Measurements from ENCODE around the gene MEIOC.

MEIOC gene

GRCh38 chr17:44655983-44656710, at the start of gene MEIOC:
Gene MEIOC, plus strand, starts transcription at chr17:44656468. Its CDS starts 146 bp downstream, at chr17:44656614.
- H3K4me3 ChIP-seq (ENCODE audit: low read length), result no peak within 1 kb of the TSS
- no peak for TF ChIP-seq CTCF (IDR thresholded peaks at IDR 0.05; ENCODE audit: insufficient read depth, low read depth, low read length, missing control alignments)
- peak; percentile 29 for DNase-seq (ENCODE audit: low read depth)

- no peak for DNase-seq (ENCODE audit: low read depth)
- H3K4me3 ChIP-seq (ENCODE audit: low read length), result no peak overlapping the region
- TF ChIP-seq CTCF (IDR thresholded peaks at IDR 0.05; ENCODE audit: insufficient read depth, low read depth, low read length, missing control alignments), result no peak
Observed at GRCh38 chr17:44606658-44607057, 49.6 kb upstream of the MEIOC start.

GRCh38 chr17:44607836-44608690, 48.2 kb upstream of the MEIOC start:
- no peak for TF ChIP-seq CTCF (IDR thresholded peaks at IDR 0.05; ENCODE audit: insufficient read depth, low read depth, low read length, missing control alignments)
- DNase-seq (ENCODE audit: low read depth), result no peak
- H3K4me3 ChIP-seq (ENCODE audit: low read length), result no peak overlapping the region

- DNase-seq (ENCODE audit: low read depth), result no peak
- H3K4me3 ChIP-seq (ENCODE audit: low read length), result no peak overlapping the region
- no peak for TF ChIP-seq CTCF (IDR thresholded peaks at IDR 0.05; ENCODE audit: insufficient read depth, low read depth, low read length, missing control alignments)
Observed at GRCh38 chr17:44608727-44609435, 47.4 kb upstream of the MEIOC start.

- TF ChIP-seq CTCF (IDR thresholded peaks at IDR 0.05; ENCODE audit: insufficient read depth, low read depth, low read length, missing control alignments), result no peak
- no peak for DNase-seq (ENCODE audit: low read depth)
- H3K4me3 ChIP-seq (ENCODE audit: low read length), result no peak overlapping the region
Observed at GRCh38 chr17:44610331-44610730, 45.9 kb upstream of the MEIOC start.

- no peak for TF ChIP-seq CTCF (IDR thresholded peaks at IDR 0.05; ENCODE audit: insufficient read depth, low read depth, low read length, missing control alignments)
- DNase-seq (ENCODE audit: low read depth), result peak; percentile 14
- H3K4me3 ChIP-seq (ENCODE audit: low read length), result no peak overlapping the region
Observed at GRCh38 chr17:44610871-44611270, 45.4 kb upstream of the MEIOC start.
